ENCODE measurements around the gene SCN2B.

DNA sequence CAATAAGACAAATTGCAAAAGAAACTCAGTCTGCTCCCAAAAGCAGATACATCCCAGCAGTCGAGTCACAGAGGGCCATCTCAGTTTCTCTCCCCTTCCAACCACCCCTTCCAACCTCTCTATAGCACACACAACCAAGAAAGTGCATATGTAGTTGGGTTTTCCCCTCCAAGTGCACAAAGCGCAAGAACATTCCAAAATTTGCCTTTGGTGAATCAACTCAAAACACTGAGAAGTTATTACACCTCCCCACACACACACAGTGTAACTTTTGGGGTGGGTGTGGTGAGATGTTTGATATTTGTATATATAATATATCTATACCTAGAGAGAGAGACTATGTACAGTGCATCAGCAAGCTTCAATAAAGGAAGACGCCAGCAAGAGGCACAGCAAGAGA lies 13.6 kb downstream of the SCN2B start:
- TF ChIP-seq, protein P1, sequence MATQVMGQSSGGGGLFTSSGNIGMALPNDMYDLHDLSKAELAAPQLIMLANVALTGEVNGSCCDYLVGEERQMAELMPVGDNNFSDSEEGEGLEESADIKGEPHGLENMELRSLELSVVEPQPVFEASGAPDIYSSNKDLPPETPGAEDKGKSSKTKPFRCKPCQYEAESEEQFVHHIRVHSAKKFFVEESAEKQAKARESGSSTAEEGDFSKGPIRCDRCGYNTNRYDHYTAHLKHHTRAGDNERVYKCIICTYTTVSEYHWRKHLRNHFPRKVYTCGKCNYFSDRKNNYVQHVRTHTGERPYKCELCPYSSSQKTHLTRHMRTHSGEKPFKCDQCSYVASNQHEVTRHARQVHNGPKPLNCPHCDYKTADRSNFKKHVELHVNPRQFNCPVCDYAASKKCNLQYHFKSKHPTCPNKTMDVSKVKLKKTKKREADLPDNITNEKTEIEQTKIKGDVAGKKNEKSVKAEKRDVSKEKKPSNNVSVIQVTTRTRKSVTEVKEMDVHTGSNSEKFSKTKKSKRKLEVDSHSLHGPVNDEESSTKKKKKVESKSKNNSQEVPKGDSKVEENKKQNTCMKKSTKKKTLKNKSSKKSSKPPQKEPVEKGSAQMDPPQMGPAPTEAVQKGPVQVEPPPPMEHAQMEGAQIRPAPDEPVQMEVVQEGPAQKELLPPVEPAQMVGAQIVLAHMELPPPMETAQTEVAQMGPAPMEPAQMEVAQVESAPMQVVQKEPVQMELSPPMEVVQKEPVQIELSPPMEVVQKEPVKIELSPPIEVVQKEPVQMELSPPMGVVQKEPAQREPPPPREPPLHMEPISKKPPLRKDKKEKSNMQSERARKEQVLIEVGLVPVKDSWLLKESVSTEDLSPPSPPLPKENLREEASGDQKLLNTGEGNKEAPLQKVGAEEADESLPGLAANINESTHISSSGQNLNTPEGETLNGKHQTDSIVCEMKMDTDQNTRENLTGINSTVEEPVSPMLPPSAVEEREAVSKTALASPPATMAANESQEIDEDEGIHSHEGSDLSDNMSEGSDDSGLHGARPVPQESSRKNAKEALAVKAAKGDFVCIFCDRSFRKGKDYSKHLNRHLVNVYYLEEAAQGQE (IDR thresholded peaks at IDR 0.05; ENCODE audit: low read depth, low read length): no peak
- TF ChIP-seq EZH2phosphoT487 (IDR thresholded peaks at IDR 0.05; ENCODE audit: borderline replicate concordance, low read depth): no peak
- TF ChIP-seq, protein P2, sequence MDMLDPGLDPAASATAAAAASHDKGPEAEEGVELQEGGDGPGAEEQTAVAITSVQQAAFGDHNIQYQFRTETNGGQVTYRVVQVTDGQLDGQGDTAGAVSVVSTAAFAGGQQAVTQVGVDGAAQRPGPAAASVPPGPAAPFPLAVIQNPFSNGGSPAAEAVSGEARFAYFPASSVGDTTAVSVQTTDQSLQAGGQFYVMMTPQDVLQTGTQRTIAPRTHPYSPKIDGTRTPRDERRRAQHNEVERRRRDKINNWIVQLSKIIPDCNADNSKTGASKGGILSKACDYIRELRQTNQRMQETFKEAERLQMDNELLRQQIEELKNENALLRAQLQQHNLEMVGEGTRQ (IDR thresholded peaks at IDR 0.05; ENCODE audit: borderline replicate concordance, low read depth, low read length): no peak
- TF ChIP-seq, protein P3, sequence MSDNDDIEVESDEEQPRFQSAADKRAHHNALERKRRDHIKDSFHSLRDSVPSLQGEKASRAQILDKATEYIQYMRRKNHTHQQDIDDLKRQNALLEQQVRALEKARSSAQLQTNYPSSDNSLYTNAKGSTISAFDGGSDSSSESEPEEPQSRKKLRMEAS (IDR thresholded peaks at IDR 0.05; ENCODE audit: low read depth): no peak
- TF ChIP-seq, protein P4, sequence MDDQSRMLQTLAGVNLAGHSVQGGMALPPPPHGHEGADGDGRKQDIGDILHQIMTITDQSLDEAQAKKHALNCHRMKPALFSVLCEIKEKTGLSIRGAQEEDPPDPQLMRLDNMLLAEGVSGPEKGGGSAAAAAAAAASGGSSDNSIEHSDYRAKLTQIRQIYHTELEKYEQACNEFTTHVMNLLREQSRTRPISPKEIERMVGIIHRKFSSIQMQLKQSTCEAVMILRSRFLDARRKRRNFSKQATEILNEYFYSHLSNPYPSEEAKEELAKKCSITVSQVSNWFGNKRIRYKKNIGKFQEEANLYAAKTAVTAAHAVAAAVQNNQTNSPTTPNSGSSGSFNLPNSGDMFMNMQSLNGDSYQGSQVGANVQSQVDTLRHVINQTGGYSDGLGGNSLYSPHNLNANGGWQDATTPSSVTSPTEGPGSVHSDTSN (IDR thresholded peaks at IDR 0.05): no peak
- TF ChIP-seq, protein P5, sequence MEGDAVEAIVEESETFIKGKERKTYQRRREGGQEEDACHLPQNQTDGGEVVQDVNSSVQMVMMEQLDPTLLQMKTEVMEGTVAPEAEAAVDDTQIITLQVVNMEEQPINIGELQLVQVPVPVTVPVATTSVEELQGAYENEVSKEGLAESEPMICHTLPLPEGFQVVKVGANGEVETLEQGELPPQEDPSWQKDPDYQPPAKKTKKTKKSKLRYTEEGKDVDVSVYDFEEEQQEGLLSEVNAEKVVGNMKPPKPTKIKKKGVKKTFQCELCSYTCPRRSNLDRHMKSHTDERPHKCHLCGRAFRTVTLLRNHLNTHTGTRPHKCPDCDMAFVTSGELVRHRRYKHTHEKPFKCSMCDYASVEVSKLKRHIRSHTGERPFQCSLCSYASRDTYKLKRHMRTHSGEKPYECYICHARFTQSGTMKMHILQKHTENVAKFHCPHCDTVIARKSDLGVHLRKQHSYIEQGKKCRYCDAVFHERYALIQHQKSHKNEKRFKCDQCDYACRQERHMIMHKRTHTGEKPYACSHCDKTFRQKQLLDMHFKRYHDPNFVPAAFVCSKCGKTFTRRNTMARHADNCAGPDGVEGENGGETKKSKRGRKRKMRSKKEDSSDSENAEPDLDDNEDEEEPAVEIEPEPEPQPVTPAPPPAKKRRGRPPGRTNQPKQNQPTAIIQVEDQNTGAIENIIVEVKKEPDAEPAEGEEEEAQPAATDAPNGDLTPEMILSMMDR (IDR thresholded peaks at IDR 0.05): no peak
- TF ChIP-seq NFIC (IDR thresholded peaks at IDR 0.05; ENCODE audit: borderline replicate concordance): no peak
- TF ChIP-seq NRF1 (IDR thresholded peaks at IDR 0.05; ENCODE audit: low read depth, low read length): no peak
- TF ChIP-seq RAD21 (IDR thresholded peaks at IDR 0.05; ENCODE audit: low read length): no peak

Measured in SK-N-SH (cell line).